DND-41 (cell line): ENCODE results near the gene FBLN1.

ENCODE experiments used
- ATAC-seq: fragments of 200-7000 bp; cut with Tn5 transposase; 3 replicates; pipeline ENCODE4 v1.9.1; 2021; ENCODE audit warnings: low read depth; ENCODE audit not compliant: insufficient read depth
- DNase-seq: peaks from one replicate; pipeline ENCODE4 v3.0.0-alpha.2; 2020
- H2AFZ ChIP-seq: 2 replicates; pipeline ENCODE4 v1.6.0; 2012; ENCODE audit warnings: low read depth, low read length
- H3K27ac ChIP-seq: 2 replicates; pipeline ENCODE4 v1.5.1; 2012; ENCODE audit warnings: low read length, inconsistent platforms
- H3K27me3 ChIP-seq: fragments of 200-600 bp; sonication (generic); 2 replicates; pipeline ENCODE4 v1.6.0; 2012; ENCODE audit warnings: low read length, mild to moderate bottlenecking, inconsistent platforms; ENCODE audit not compliant: insufficient read depth, poor library complexity
- H3K36me3 ChIP-seq: 2 replicates; pipeline ENCODE4 v1.5.1; 2012; ENCODE audit warnings: low read length, inconsistent platforms; ENCODE audit not compliant: insufficient read depth
- H3K4me1 ChIP-seq: 2 replicates; pipeline ENCODE4 v1.5.1; 2012; ENCODE audit warnings: mild to moderate bottlenecking, low read length; ENCODE audit not compliant: insufficient read depth
- H3K4me2 ChIP-seq: 2 replicates; pipeline ENCODE4 v1.6.0; 2012; ENCODE audit warnings: mild to moderate bottlenecking, moderate library complexity, low read length, inconsistent platforms; ENCODE audit not compliant: insufficient read depth
- H3K4me3 ChIP-seq, 2 experiments: fragments of 200-600 bp in 1 of 2; shearing (Covaris generic) in 1 of 2; 2 replicates each; pipeline ENCODE4 v1.5.1; 2012 to 2016; ENCODE audit warnings: inconsistent platforms in 2 of 2, low read length in 2 of 2, mild to moderate bottlenecking in 2 of 2, low read depth in 1 of 2, moderate library complexity in 1 of 2
- H3K79me2 ChIP-seq: 2 replicates; pipeline ENCODE4 v1.6.0; 2012; ENCODE audit warnings: low read length, inconsistent platforms; ENCODE audit not compliant: insufficient read depth
- H3K9ac ChIP-seq: 2 replicates; pipeline ENCODE4 v1.6.0; 2012; ENCODE audit warnings: low read depth, mild to moderate bottlenecking, inconsistent platforms, low read length, moderate library complexity
- H3K9me3 ChIP-seq: 2 replicates; pipeline ENCODE4 v1.5.1; 2012; ENCODE audit warnings: low read length, moderate library complexity, mild to moderate bottlenecking, inconsistent platforms; ENCODE audit not compliant: insufficient read depth, severe bottlenecking
- H4K20me1 ChIP-seq: 2 replicates; pipeline ENCODE4 v1.6.0; 2012; ENCODE audit warnings: low read length; ENCODE audit not compliant: insufficient read depth
- EZH2 ChIP-seq: IDR thresholded peaks from 3 replicates; pipeline ENCODE4 v1.6.1; 2012; ENCODE audit warnings: borderline replicate concordance, low read depth, mild to moderate bottlenecking, moderate library complexity, low read length, inconsistent platforms; ENCODE audit not compliant: severe bottlenecking
- TF ChIP-seq, protein P1 (sequence below): IDR thresholded peaks from 2 replicates; pipeline ENCODE4 v1.5.1; 2012; ENCODE audit warnings: borderline replicate concordance, low read length, moderate library complexity, mild to moderate bottlenecking; ENCODE audit not compliant: poor library complexity, severe bottlenecking; ENCODE audit errors: extremely low read depth

Gene FBLN1

DNA sequence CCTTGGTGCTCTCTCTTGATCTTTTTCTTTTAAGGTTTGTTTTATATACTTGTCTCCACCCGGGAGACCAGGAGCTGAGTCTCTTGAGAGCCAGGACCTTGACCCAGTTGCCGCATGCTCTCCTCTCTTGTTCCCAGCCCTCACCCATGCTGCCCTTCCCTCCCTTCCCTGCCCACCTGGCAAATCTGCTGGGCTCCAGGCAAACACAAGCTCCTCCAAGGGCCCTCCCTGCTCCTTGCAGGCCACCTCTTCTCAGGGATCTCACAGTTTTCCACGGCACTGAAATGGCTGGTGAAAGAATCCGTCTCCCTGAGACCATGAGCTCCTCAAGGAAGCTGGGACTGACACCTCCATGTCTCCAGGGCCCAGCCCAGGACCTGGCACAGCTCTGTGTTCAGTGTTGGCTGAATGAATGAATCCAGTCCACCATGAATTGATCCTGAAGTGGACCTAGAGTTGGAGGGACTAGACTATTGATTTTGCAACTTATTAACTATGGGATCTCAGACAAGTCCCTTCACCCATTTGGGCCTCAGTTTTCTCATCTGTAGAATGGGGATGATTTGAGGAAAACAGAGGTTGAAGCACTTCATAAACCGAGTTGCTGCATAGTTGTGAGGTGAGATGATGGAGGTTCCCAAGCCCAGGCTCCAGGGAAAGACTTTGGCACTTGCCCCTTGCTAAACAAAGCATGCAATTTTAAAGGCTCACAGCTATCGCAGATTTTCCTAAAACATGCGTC is 25.1 kb upstream of the FBLN1 start:
- no peaks in the 10 kb centered on the region for H3K36me3 ChIP-seq
- no peaks in the 10 kb centered on the region; the same call in 1 of the 2 replicates for H4K20me1 ChIP-seq
- H3K79me2 ChIP-seq = no peaks in the 10 kb centered on the region
- no peak overlapping the region for H2AFZ ChIP-seq
- H3K9me3 ChIP-seq = no peaks in the 10 kb centered on the region
- no peak for DNase-seq
- H3K27ac ChIP-seq = no peak overlapping the region
- H3K4me3 ChIP-seq = no peak overlapping the region
- no peaks in the 10 kb centered on the region for H3K4me1 ChIP-seq
- ATAC-seq = no peak
- no peaks in the 10 kb centered on the region for H3K27me3 ChIP-seq
- TF ChIP-seq, protein P1, sequence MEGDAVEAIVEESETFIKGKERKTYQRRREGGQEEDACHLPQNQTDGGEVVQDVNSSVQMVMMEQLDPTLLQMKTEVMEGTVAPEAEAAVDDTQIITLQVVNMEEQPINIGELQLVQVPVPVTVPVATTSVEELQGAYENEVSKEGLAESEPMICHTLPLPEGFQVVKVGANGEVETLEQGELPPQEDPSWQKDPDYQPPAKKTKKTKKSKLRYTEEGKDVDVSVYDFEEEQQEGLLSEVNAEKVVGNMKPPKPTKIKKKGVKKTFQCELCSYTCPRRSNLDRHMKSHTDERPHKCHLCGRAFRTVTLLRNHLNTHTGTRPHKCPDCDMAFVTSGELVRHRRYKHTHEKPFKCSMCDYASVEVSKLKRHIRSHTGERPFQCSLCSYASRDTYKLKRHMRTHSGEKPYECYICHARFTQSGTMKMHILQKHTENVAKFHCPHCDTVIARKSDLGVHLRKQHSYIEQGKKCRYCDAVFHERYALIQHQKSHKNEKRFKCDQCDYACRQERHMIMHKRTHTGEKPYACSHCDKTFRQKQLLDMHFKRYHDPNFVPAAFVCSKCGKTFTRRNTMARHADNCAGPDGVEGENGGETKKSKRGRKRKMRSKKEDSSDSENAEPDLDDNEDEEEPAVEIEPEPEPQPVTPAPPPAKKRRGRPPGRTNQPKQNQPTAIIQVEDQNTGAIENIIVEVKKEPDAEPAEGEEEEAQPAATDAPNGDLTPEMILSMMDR = no peak
- no peak for TF ChIP-seq EZH2
- no peak overlapping the region for H3K9ac ChIP-seq
- H3K4me2 ChIP-seq = no peak overlapping the region

DNA sequence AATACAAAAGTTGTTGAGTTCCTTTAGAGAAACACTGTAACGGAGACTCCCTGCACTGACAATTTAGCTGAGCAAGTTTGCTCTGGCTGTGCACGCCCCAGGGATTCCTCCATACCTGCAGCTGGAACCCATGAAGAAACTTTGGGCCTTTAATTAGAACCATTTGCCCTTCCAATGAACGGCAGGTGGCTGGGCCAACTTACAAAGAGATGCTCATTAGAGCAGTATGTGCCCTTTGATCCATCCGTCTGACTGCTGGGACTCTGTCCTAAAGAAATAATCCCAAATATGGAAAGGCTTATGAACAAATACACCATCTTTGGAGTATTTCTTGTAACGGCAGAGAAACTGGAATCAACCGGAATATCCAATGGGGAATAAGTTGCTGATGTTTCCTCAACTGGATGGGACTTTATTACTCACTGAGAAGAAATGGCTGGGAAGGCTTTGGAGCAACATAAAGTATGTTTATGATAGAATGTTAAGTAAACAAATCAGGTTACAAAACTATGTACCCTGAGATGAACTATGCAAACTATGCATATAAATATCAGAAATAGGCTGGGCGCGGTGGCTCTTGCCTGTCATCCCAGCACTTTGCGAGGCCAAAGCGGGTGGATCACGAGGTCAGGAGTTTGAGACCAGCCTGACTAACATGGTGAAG is 24.4 kb upstream of the FBLN1 start:
- Histone ChIP-seq H3K27ac (no peak overlapping the region), H3K4me3 (no peak overlapping the region), H2AFZ (no peak overlapping the region), H3K4me2 (no peak overlapping the region), H3K27me3 (no peaks in the 10 kb centered on the region), H3K79me2 (no peaks in the 10 kb centered on the region), H3K36me3 (no peaks in the 10 kb centered on the region), H3K9me3 (no peaks in the 10 kb centered on the region), H3K4me1 (no peaks in the 10 kb centered on the region), H3K9ac (no peak overlapping the region), H4K20me1 (no peaks in the 10 kb centered on the region; the same call in 1 of the 2 replicates)
- ATAC-seq (no peak), DNase-seq (no peak)
- TF ChIP-seq, protein P1 = no peak
- no peak for TF ChIP-seq EZH2

GRCh38 chr22:45480717-45481116 is 22.0 kb upstream of the FBLN1 start:
- Histone ChIP-seq H3K4me2 (no peak overlapping the region), H3K27me3 (no peaks in the 10 kb centered on the region), H3K79me2 (no peaks in the 10 kb centered on the region), H3K36me3 (no peaks in the 10 kb centered on the region), H4K20me1 (no peaks in the 10 kb centered on the region; the same call in 1 of the 2 replicates), H3K4me3 (no peak overlapping the region), H3K27ac (no peak overlapping the region), H3K9ac (no peak overlapping the region), H3K9me3 (no peaks in the 10 kb centered on the region), H3K4me1 (no peaks in the 10 kb centered on the region), H2AFZ (no peak overlapping the region)
- DNase-seq (no peak), ATAC-seq (no peak)
- TF ChIP-seq, protein P1 = no peak
- no peak for TF ChIP-seq EZH2
